Liver (tissue), 9 donors: ENCODE measurements around the gene AQP5. TPM values are rescaled to one million over a fixed set of nuclear protein-coding genes. Genes with fewer than 3 reads are reported as not detected.

Source experiments
- DNase-seq: peaks from one replicate; pipeline ENCODE4 v3.0.0-alpha.2; 2017; ENCODE audit warnings: low spot score
- H3K27ac ChIP-seq, 2 donors: one replicate each; pipeline ENCODE4 v1.7.0; 2013; ENCODE audit warnings: inconsistent platforms in 2 of 2, low read length in 2 of 2, control low read depth in 1 of 2, low read depth in 1 of 2, mild to moderate bottlenecking in 1 of 2
- H3K27me3 ChIP-seq, 4 donors: one replicate each; pipeline versions ENCODE4 v1.6.1 to v1.7.0; 2013; ENCODE audit warnings: low read length in 3 of 4, inconsistent platforms in 1 of 4, mild to moderate bottlenecking in 1 of 4, moderate library complexity in 1 of 4; ENCODE audit not compliant: control insufficient read depth in 4 of 4, insufficient read depth in 4 of 4
- H3K36me3 ChIP-seq, 4 donors: one replicate each; pipeline versions ENCODE4 v1.6.1 to v1.7.0; 2013; ENCODE audit warnings: low read length in 3 of 4, mild to moderate bottlenecking in 3 of 4, low read depth in 1 of 4, moderate library complexity in 1 of 4; ENCODE audit not compliant: control insufficient read depth in 4 of 4, insufficient read depth in 3 of 4
- H3K4me1 ChIP-seq, 4 donors: one replicate each; pipeline versions ENCODE4 v1.6.1 to v1.7.0; 2013; ENCODE audit warnings: low read length in 3 of 4, mild to moderate bottlenecking in 3 of 4, moderate library complexity in 1 of 4; ENCODE audit not compliant: control insufficient read depth in 4 of 4, insufficient read depth in 4 of 4
- H3K4me3 ChIP-seq, 3 donors: one replicate each; pipeline versions ENCODE4 v1.6.1 to v1.7.0; 2013; ENCODE audit warnings: low read length in 3 of 3, control low read depth in 1 of 3, low read depth in 1 of 3, mild to moderate bottlenecking in 1 of 3
- H3K9ac ChIP-seq, 2 donors: one replicate each; pipeline ENCODE4 v1.7.0; 2013; ENCODE audit warnings: low read length in 2 of 2, mild to moderate bottlenecking in 2 of 2, moderate library complexity in 2 of 2, control low read depth in 1 of 2, low read depth in 1 of 2
- H3K9me3 ChIP-seq, 4 donors: one replicate each; pipeline versions ENCODE4 v1.6.1 to v1.7.0; 2013; ENCODE audit warnings: low read length in 3 of 4; ENCODE audit not compliant: control insufficient read depth in 4 of 4
- EGR1 ChIP-seq, 2 donors: IDR thresholded peaks; 2 replicates each; pipeline ENCODE4 v1.6.1; 2016 to 2018; ENCODE audit warnings: antibody characterized with exemption in 2 of 2, low read depth in 2 of 2
- FOXA1 ChIP-seq: IDR thresholded peaks from 2 replicates; pipeline ENCODE4 v1.6.1; 2016; ENCODE audit warnings: antibody characterized with exemption
- FOXA2 ChIP-seq: IDR thresholded peaks from 2 replicates; pipeline ENCODE4 v1.6.1; 2016; ENCODE audit warnings: antibody characterized with exemption
- GABPA ChIP-seq, 2 donors: IDR thresholded peaks in 1 of 2; conservative IDR thresholded peaks in 1 of 2; 2 replicates each; pipeline ENCODE4 v1.6.1; 2016; ENCODE audit warnings: antibody characterized with exemption in 2 of 2, mild to moderate bottlenecking in 1 of 2, moderate library complexity in 1 of 2
- HNF4A ChIP-seq, 2 donors: conservative IDR thresholded peaks; 2 replicates each; pipeline ENCODE4 v1.6.1; 2016; ENCODE audit warnings: antibody characterized with exemption in 2 of 2, mild to moderate bottlenecking in 2 of 2
- HNF4G ChIP-seq: IDR thresholded peaks from 2 replicates; pipeline ENCODE4 v1.6.1; 2016; ENCODE audit warnings: antibody characterized with exemption
- JUND ChIP-seq, 2 donors: IDR thresholded peaks; 2 replicates each; pipeline ENCODE4 v1.6.1; 2016; ENCODE audit warnings: antibody characterized with exemption in 2 of 2
- NR2F2 ChIP-seq: IDR thresholded peaks from 2 replicates; pipeline ENCODE4 v1.6.1; 2016; ENCODE audit warnings: antibody characterized with exemption
- RAD21 ChIP-seq, 2 donors: IDR thresholded peaks; 2 replicates each; pipeline ENCODE4 v1.6.1; 2016; ENCODE audit warnings: antibody characterized with exemption in 2 of 2, mild to moderate bottlenecking in 2 of 2
- RXRA ChIP-seq, 2 donors: IDR thresholded peaks; 2 replicates each; pipeline ENCODE4 v1.6.1; 2017 to 2018; ENCODE audit warnings: antibody characterized with exemption in 2 of 2, mild to moderate bottlenecking in 1 of 2
- SP1 ChIP-seq: IDR thresholded peaks from 2 replicates; pipeline ENCODE4 v1.6.1; 2018; ENCODE audit warnings: antibody characterized with exemption, mild to moderate bottlenecking
- WGBS: extraction: QIAGEN DNeasy Blood & Tissue Kit; methylation state at CpG from one replicate; pipeline ENCODE4 v1.1.7; 2013; 5-methylcytosine and 5-hydroxymethylcytosine counted together
- polyA plus RNA-seq, 2 donors: library from polyadenylated mRNA; stranded (reverse) in 1 of 2; unstranded in 1 of 2; fragments of 200-250 nt in 1 of 2; fragments of >200 nt in 1 of 2; fragmentation: Nextera tagmentation in 1 of 2; extraction: Ambion mirVana in 1 of 2; gene quantifications; one replicate each; pipeline versions ENCODE4 v1.2.1 to v1.2.3, GENCODE V29; 2013 to 2015
- total RNA-seq, 2 donors: library from RNA; depleted of rRNA; stranded (reverse); fragments of >200 nt; gene quantifications; one replicate each; pipeline ENCODE4 v1.2.3, GENCODE V29; 2014
- TF ChIP-seq, protein P1 (sequence below): IDR thresholded peaks from 2 replicates; pipeline ENCODE4 v1.6.1; 2016; ENCODE audit warnings: antibody characterized with exemption
- TF ChIP-seq, protein P2 (sequence below): IDR thresholded peaks from 2 replicates; pipeline ENCODE4 v1.6.1; 2016; ENCODE audit warnings: antibody characterized with exemption
- TF ChIP-seq, protein P3 (sequence below): IDR thresholded peaks from 2 replicates; pipeline ENCODE4 v1.6.1; 2016; ENCODE audit warnings: antibody characterized with exemption
- TF ChIP-seq, protein P4 (sequence below): fragments of 150-350 bp; IDR thresholded peaks from 2 replicates; pipeline ENCODE4 v1.5.1; 2017; ENCODE audit warnings: improper control_type of control experiment, low read depth, low read length; ENCODE audit not compliant: missing input control
- TF ChIP-seq, protein P5 (sequence below): IDR thresholded peaks from 2 replicates; pipeline ENCODE4 v1.6.1; 2016; ENCODE audit warnings: antibody characterized with exemption, mild to moderate bottlenecking
- donor health status: healthy.
- donor health status: healthy.
- donor health status: healthy.
- donor health status: healthy.
- donor health status: healthy.

Gene AQP5
- total and polyA plus RNA-seq, 4 donors = not detected

DNA sequence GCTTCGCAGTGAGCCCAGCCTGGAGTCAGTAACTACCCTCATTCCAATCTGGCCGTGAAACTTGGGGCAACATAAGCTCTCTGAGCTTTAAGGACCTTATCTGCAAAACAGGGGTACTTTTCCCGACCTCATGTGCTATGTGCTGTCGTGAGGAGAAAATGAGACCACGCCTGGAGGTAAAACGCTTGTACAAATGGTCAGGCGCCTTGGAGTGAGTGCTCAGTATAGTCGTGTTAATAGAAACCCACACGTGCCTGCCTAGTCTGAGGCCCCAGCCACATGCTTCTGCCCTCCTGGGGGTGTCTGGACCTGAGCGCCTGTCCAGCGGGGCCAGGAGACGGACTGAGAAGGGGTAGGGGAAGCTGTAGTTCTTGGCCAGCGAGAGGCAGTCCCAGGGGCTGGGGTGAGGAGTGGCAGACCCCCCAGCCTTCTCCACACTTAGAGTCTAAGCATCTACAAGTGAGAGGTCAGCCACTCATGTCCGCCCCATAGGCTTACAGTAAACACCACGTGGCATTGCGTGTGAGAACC lies 4.9 kb downstream of the AQP5 start:
- 46% methylated on average over 16 of the region's 16 CpGs for WGBS
- TF ChIP-seq SP1 (no peak), NR2F2 (no peak), EGR1 (IDR thresholded peaks at IDR 0.05; ENCODE audit: low read depth in 2 of 2) (no peak), FOXA1 (no peak), RXRA (IDR thresholded peaks at IDR 0.05) (no peak), RAD21 (IDR thresholded peaks at IDR 0.05) (no peak), FOXA2 (no peak), JUND (IDR thresholded peaks at IDR 0.05) (no peak)
- TF ChIP-seq, protein P1, sequence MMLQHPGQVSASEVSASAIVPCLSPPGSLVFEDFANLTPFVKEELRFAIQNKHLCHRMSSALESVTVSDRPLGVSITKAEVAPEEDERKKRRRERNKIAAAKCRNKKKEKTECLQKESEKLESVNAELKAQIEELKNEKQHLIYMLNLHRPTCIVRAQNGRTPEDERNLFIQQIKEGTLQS = no peak
- TF ChIP-seq, protein P2, sequence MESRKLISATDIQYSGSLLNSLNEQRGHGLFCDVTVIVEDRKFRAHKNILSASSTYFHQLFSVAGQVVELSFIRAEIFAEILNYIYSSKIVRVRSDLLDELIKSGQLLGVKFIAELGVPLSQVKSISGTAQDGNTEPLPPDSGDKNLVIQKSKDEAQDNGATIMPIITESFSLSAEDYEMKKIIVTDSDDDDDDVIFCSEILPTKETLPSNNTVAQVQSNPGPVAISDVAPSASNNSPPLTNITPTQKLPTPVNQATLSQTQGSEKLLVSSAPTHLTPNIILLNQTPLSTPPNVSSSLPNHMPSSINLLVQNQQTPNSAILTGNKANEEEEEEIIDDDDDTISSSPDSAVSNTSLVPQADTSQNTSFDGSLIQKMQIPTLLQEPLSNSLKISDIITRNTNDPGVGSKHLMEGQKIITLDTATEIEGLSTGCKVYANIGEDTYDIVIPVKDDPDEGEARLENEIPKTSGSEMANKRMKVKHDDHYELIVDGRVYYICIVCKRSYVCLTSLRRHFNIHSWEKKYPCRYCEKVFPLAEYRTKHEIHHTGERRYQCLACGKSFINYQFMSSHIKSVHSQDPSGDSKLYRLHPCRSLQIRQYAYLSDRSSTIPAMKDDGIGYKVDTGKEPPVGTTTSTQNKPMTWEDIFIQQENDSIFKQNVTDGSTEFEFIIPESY = no peak
- TF ChIP-seq, protein P3, sequence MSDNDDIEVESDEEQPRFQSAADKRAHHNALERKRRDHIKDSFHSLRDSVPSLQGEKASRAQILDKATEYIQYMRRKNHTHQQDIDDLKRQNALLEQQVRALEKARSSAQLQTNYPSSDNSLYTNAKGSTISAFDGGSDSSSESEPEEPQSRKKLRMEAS = no peak
- TF ChIP-seq, protein P4, sequence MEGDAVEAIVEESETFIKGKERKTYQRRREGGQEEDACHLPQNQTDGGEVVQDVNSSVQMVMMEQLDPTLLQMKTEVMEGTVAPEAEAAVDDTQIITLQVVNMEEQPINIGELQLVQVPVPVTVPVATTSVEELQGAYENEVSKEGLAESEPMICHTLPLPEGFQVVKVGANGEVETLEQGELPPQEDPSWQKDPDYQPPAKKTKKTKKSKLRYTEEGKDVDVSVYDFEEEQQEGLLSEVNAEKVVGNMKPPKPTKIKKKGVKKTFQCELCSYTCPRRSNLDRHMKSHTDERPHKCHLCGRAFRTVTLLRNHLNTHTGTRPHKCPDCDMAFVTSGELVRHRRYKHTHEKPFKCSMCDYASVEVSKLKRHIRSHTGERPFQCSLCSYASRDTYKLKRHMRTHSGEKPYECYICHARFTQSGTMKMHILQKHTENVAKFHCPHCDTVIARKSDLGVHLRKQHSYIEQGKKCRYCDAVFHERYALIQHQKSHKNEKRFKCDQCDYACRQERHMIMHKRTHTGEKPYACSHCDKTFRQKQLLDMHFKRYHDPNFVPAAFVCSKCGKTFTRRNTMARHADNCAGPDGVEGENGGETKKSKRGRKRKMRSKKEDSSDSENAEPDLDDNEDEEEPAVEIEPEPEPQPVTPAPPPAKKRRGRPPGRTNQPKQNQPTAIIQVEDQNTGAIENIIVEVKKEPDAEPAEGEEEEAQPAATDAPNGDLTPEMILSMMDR = no peak
- TF ChIP-seq, protein P5, sequence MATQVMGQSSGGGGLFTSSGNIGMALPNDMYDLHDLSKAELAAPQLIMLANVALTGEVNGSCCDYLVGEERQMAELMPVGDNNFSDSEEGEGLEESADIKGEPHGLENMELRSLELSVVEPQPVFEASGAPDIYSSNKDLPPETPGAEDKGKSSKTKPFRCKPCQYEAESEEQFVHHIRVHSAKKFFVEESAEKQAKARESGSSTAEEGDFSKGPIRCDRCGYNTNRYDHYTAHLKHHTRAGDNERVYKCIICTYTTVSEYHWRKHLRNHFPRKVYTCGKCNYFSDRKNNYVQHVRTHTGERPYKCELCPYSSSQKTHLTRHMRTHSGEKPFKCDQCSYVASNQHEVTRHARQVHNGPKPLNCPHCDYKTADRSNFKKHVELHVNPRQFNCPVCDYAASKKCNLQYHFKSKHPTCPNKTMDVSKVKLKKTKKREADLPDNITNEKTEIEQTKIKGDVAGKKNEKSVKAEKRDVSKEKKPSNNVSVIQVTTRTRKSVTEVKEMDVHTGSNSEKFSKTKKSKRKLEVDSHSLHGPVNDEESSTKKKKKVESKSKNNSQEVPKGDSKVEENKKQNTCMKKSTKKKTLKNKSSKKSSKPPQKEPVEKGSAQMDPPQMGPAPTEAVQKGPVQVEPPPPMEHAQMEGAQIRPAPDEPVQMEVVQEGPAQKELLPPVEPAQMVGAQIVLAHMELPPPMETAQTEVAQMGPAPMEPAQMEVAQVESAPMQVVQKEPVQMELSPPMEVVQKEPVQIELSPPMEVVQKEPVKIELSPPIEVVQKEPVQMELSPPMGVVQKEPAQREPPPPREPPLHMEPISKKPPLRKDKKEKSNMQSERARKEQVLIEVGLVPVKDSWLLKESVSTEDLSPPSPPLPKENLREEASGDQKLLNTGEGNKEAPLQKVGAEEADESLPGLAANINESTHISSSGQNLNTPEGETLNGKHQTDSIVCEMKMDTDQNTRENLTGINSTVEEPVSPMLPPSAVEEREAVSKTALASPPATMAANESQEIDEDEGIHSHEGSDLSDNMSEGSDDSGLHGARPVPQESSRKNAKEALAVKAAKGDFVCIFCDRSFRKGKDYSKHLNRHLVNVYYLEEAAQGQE = no peak
- Histone ChIP-seq H3K9ac (no peak overlapping the region), H3K4me1 (peaks cover 14 to 41% (median 26%) of the 10 kb centered on the region in 4 donors), H3K36me3 (no peaks in the 10 kb centered on the region), H3K27me3 (no peaks in the 10 kb centered on the region), H3K4me3 (no peak overlapping the region), H3K27ac (no peak overlapping the region), H3K9me3 (no peaks in the 10 kb centered on the region)
- DNase-seq = no peak

DNA sequence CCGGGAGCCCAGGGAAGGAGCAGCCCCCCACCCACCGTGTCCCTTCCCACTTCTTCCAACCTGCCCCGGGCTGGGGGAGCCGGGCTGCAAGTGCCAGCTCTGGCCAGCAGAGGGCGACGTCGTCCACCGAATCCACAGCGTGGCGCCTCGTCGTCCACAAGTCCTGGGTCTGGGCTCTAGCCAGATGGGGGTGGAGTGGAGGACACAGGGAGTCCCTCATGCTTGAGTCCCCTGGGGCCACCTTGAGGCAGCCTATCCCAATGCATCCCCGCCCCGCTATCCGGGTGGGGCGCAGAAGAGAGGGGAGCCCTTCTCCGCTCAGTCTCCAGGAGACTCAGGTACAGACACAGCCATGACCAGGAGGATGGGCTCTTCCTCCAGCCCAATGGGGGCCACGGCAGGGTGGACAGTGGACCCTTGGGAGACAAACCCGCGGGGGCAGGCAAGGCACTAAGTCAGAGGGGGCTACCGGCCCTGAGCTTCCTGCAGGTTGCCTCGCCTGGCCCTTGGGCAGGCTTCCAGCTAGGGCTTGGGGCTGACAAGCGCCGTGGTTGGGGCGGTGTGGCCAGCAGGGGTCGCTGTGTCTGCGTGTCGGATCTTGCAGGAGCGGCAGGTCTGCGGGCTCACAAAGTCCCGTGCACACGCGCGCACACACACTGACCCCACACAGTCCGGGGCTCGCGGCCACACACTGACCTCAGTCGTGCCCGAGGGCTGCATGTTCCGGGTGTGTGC lies 5.5 kb downstream of the AQP5 start:
- peaks cover 13 to 41% (median 26%) of the 10 kb centered on the region in 4 donors for H3K4me1 ChIP-seq
- no peaks in the 10 kb centered on the region for H3K27me3 ChIP-seq
- no peak overlapping the region for H3K27ac ChIP-seq
- 3% methylated on average over 40 of the region's 40 CpGs for WGBS
- H3K9me3 ChIP-seq = no peaks in the 10 kb centered on the region
- no peak for TF ChIP-seq GABPA (IDR thresholded peaks at IDR 0.05 in 1 of 2, conservative IDR thresholded peaks at IDR 0.05 in 1 of 2)
- TF ChIP-seq, protein P4 = peak; percentile 95
- TF ChIP-seq, protein P3 = no peak
- TF ChIP-seq, protein P2 = no peak
- no peak for TF ChIP-seq HNF4A (conservative IDR thresholded peaks at IDR 0.05)
- TF ChIP-seq NR2F2 = no peak
- no peak for TF ChIP-seq HNF4G
- TF ChIP-seq RAD21 (IDR thresholded peaks at IDR 0.05) = peak; percentile 83 to 86
- DNase-seq = peak; percentile 97
- H3K4me3 ChIP-seq = peak overlapping the region in 2 of 3 donors; percentile 20 to 29
- no peak overlapping the region for H3K9ac ChIP-seq
- no peaks in the 10 kb centered on the region for H3K36me3 ChIP-seq
